ENCODE data around the gene ZNF462. TPM values are rescaled to one million over a fixed set of nuclear protein-coding genes. Genes with fewer than 3 reads are reported as not detected.
A peak's percentile ranks its signal among the peaks of the same experiment; 100 is the strongest.

ZNF462 gene
- total RNA-seq, 4 donors from 2014 or later = 9.3 to 13.3 (median 11.4) TPM

- Histone ChIP-seq H3K4me3 (no peak overlapping the region), H3K9me3 (no peaks in the 10 kb centered on the region), H3K36me3 (no peaks in the 10 kb centered on the region), H3K27ac (peak overlapping the region in 1 of 4 donors; percentile 5), H3K4me1 (peaks cover 52 to 56% of the 10 kb centered on the region in 2 donors), H3K27me3 (no peaks in the 10 kb centered on the region)
- in situ Hi-C loops (cut with MboI; ENCODE audit: low sequenced_read_pairs in 4 of 4) (no loop called here), intact Hi-C loops (cut with DNase I; ENCODE audit: low total_unique reads) (no loop called here)
- ATAC-seq (no peak), DNase-seq (no peak)
- no peak for TF ChIP-seq POLR2A (IDR thresholded peaks at IDR 0.05)
- no peak for TF ChIP-seq CTCF (IDR thresholded peaks at IDR 0.05 in 4 of 5, conservative IDR thresholded peaks at IDR 0.05 in 1 of 5)
Observed at GRCh38 chr9:106889061-106889590, 26.2 kb downstream of the ZNF462 start.

GRCh38 chr9:106890608-106891007 lies 27.6 kb downstream of the ZNF462 start:
- no peak for TF ChIP-seq CTCF (IDR thresholded peaks at IDR 0.05 in 4 of 5, conservative IDR thresholded peaks at IDR 0.05 in 1 of 5)
- TF ChIP-seq POLR2A (IDR thresholded peaks at IDR 0.05) = no peak
- Histone ChIP-seq H3K9me3 (no peaks in the 10 kb centered on the region), H3K27me3 (no peaks in the 10 kb centered on the region), H3K4me3 (no peak overlapping the region), H3K36me3 (no peaks in the 10 kb centered on the region), H3K27ac (peak overlapping the region in 1 of 4 donors; percentile 3), H3K4me1 (peaks cover 44 to 50% of the 10 kb centered on the region in 2 donors)
- no peak for DNase-seq
- ATAC-seq = no peak
- intact Hi-C loops (cut with DNase I; ENCODE audit: low total_unique reads) = no loop called here
- in situ Hi-C loops (cut with MboI; ENCODE audit: low sequenced_read_pairs in 4 of 4) = no loop called here

- Histone ChIP-seq H3K9me3 (no peaks in the 10 kb centered on the region), H3K36me3 (no peaks in the 10 kb centered on the region), H3K4me3 (no peak overlapping the region), H3K27me3 (no peaks in the 10 kb centered on the region), H3K27ac (peak overlapping the region in 1 of 4 donors; percentile 70), H3K4me1 (peaks cover 44 to 50% of the 10 kb centered on the region in 2 donors)
- ATAC-seq = no peak
- in situ Hi-C loops (cut with MboI; ENCODE audit: low sequenced_read_pairs in 4 of 4) (no loop called here), intact Hi-C loops (cut with DNase I; ENCODE audit: low total_unique reads) (no loop called here)
- DNase-seq = no peak
- no peak for TF ChIP-seq POLR2A (IDR thresholded peaks at IDR 0.05)
- TF ChIP-seq CTCF (IDR thresholded peaks at IDR 0.05 in 4 of 5, conservative IDR thresholded peaks at IDR 0.05 in 1 of 5) = no peak
Observed at GRCh38 chr9:106891286-106891685, 28.3 kb downstream of the ZNF462 start.

- DNase-seq = peak; percentile 33 to 84
- in situ Hi-C loops (cut with MboI; ENCODE audit: low sequenced_read_pairs in 4 of 4) (no loop called here), intact Hi-C loops (cut with DNase I; ENCODE audit: low total_unique reads) (no loop called here)
- H3K9me3 ChIP-seq = no peaks in the 10 kb centered on the region
- peak; percentile 82 to 99 for ATAC-seq
- no peak overlapping the region for H3K4me3 ChIP-seq
- TF ChIP-seq POLR2A (IDR thresholded peaks at IDR 0.05) (no peak), CTCF (IDR thresholded peaks at IDR 0.05 in 4 of 5, conservative IDR thresholded peaks at IDR 0.05 in 1 of 5) (no peak)
- H3K36me3 ChIP-seq = no peaks in the 10 kb centered on the region
- H3K4me1 ChIP-seq = peaks cover 51 to 55% of the 10 kb centered on the region in 2 donors
- H3K27me3 ChIP-seq = no peaks in the 10 kb centered on the region
- peak overlapping the region; percentile 48 to 70 (median 56) for H3K27ac ChIP-seq
Observed at GRCh38 chr9:106892632-106893031, 29.7 kb downstream of the ZNF462 start.

GRCh38 chr9:106893088-106893487 lies 30.1 kb downstream of the ZNF462 start:
- no peak overlapping the region for H3K4me3 ChIP-seq
- H3K9me3 ChIP-seq = no peaks in the 10 kb centered on the region
- H3K36me3 ChIP-seq = no peaks in the 10 kb centered on the region
- no peaks in the 10 kb centered on the region for H3K27me3 ChIP-seq
- in situ Hi-C loops (cut with MboI; ENCODE audit: low sequenced_read_pairs in 4 of 4) = no loop called here
- TF ChIP-seq CTCF (IDR thresholded peaks at IDR 0.05 in 4 of 5, conservative IDR thresholded peaks at IDR 0.05 in 1 of 5) = no peak
- no peak for TF ChIP-seq POLR2A (IDR thresholded peaks at IDR 0.05)
- peaks cover 52 to 58% of the 10 kb centered on the region in 2 donors for H3K4me1 ChIP-seq
- H3K27ac ChIP-seq = peak overlapping the region; percentile 48 to 70 (median 56)
- intact Hi-C loops (cut with DNase I; ENCODE audit: low total_unique reads) = no loop called here
- DNase-seq (no peak), ATAC-seq (peak; percentile 36 to 42)

Measured in gastrocnemius medialis (tissue), 4 donors.